ENCODE measurements around the gene ARMC6. TPM values are rescaled to one million over a fixed set of nuclear protein-coding genes. Genes with fewer than 3 reads are reported as not detected.
A peak's percentile ranks its signal among the peaks of the same experiment; 100 is the strongest.
"Not testable (repeated sequence)": the region's sequence is repeated elsewhere in the genome, so short reads cannot be mapped to it uniquely, and the experiment has no call there.

ARMC6 gene
- total RNA-seq, 1 experiment from 2014 or later: 51.4 TPM

- intact Hi-C loops (cut with micrococcal nuclease; ENCODE audit: unreplicated experiment): no loop called here
- DNase-seq (ENCODE audit: low read depth, low spot score) (no peak), ATAC-seq (peak; percentile 56; the same call in 1 of the 2 replicates)
- H3K9me3 ChIP-seq (ENCODE audit: control insufficient read depth, insufficient read depth, low read depth, low read length): no peaks in the 10 kb centered on the region
- no peak overlapping the region for H3K27ac ChIP-seq (ENCODE audit: low read length)
- H3K36me3 ChIP-seq (ENCODE audit: control insufficient read depth, insufficient read depth, low read length): no peaks in the 10 kb centered on the region
- CTCF ChIA-PET: no interaction called here
- in situ Hi-C loops (cut with HindIII; ENCODE audit: low pct_unique_long_range_greater_than_20kb, low sequenced_read_pairs): no loop called here
- no peaks in the 10 kb centered on the region for H3K4me1 ChIP-seq (ENCODE audit: control insufficient read depth, insufficient read depth, low read length)
- TF ChIP-seq POLR2AphosphoS5 (IDR thresholded peaks at IDR 0.05; ENCODE audit: low read depth, low read length): no peak
- no peak for TF ChIP-seq REST (IDR thresholded peaks at IDR 0.05; ENCODE audit: insufficient read depth in 1 of 2, low read depth in 2 of 2, low read length in 1 of 2)
- no peak for TF ChIP-seq SIN3A (IDR thresholded peaks at IDR 0.05; ENCODE audit: borderline replicate concordance, insufficient read depth, low read depth, low read length)
- no peak for TF ChIP-seq TCF7L2 (IDR thresholded peaks at IDR 0.05; ENCODE audit: low read depth, low read length)
- no peak for TF ChIP-seq CTCF (IDR thresholded peaks at IDR 0.05)
- H3K27me3 ChIP-seq (ENCODE audit: control insufficient read depth, insufficient read depth, low read length): no peaks in the 10 kb centered on the region
- BruUV-seq (replicated peaks): no TSS peak
- H3K4me3 ChIP-seq (ENCODE audit: low read depth in 2 of 2, low read length in 2 of 2): no peak overlapping the region
- POLR2A ChIA-PET: no interaction called here
Observed at GRCh38 chr19:19098703-19099632, 65.6 kb downstream of the ARMC6 start.

GRCh38 chr19:19101540-19101939 is 68.1 kb downstream of the ARMC6 start:
- Histone ChIP-seq H3K9me3 (ENCODE audit: control insufficient read depth, insufficient read depth, low read depth, low read length) (no peaks in the 10 kb centered on the region), H3K36me3 (ENCODE audit: control insufficient read depth, insufficient read depth, low read length) (no peaks in the 10 kb centered on the region), H3K4me1 (ENCODE audit: control insufficient read depth, insufficient read depth, low read length) (no peaks in the 10 kb centered on the region), H3K27me3 (ENCODE audit: control insufficient read depth, insufficient read depth, low read length) (no peaks in the 10 kb centered on the region), H3K4me3 (ENCODE audit: low read depth in 2 of 2, low read length in 2 of 2) (no peak overlapping the region), H3K27ac (ENCODE audit: low read length) (no peak overlapping the region)
- in situ Hi-C loops (cut with HindIII; ENCODE audit: low pct_unique_long_range_greater_than_20kb, low sequenced_read_pairs) (no loop called here), intact Hi-C loops (cut with micrococcal nuclease; ENCODE audit: unreplicated experiment) (no loop called here)
- ATAC-seq: no peak
- TF ChIP-seq REST (IDR thresholded peaks at IDR 0.05; ENCODE audit: insufficient read depth in 1 of 2, low read depth in 2 of 2, low read length in 1 of 2) (no peak), SIN3A (IDR thresholded peaks at IDR 0.05; ENCODE audit: borderline replicate concordance, insufficient read depth, low read depth, low read length) (no peak), POLR2AphosphoS5 (IDR thresholded peaks at IDR 0.05; ENCODE audit: low read depth, low read length) (no peak), TCF7L2 (IDR thresholded peaks at IDR 0.05; ENCODE audit: low read depth, low read length) (no peak), CTCF (IDR thresholded peaks at IDR 0.05) (no peak)
- CTCF ChIA-PET: no interaction called here
- POLR2A ChIA-PET: no interaction called here
- no peak for DNase-seq (ENCODE audit: low read depth, low spot score)
- BruUV-seq (replicated peaks): no TSS peak

GRCh38 chr19:19102566-19102965 is 69.2 kb downstream of the ARMC6 start:
- H3K27ac ChIP-seq (ENCODE audit: low read length); H3K4me3 ChIP-seq (ENCODE audit: low read depth in 2 of 2, low read length in 2 of 2); in situ Hi-C loops (cut with HindIII; ENCODE audit: low pct_unique_long_range_greater_than_20kb, low sequenced_read_pairs); H3K36me3 ChIP-seq (ENCODE audit: control insufficient read depth, insufficient read depth, low read length); H3K9me3 ChIP-seq (ENCODE audit: control insufficient read depth, insufficient read depth, low read depth, low read length); H3K4me1 ChIP-seq (ENCODE audit: control insufficient read depth, insufficient read depth, low read length); DNase-seq (ENCODE audit: low read depth, low spot score); POLR2A ChIA-PET; ATAC-seq; BruUV-seq (replicated peaks); intact Hi-C loops (cut with micrococcal nuclease; ENCODE audit: unreplicated experiment); H3K27me3 ChIP-seq (ENCODE audit: control insufficient read depth, insufficient read depth, low read length); CTCF ChIA-PET: not testable (repeated sequence)
